Measurements from ENCODE around the gene DAAM1. TPM values are rescaled to one million over a fixed set of nuclear protein-coding genes. Genes with fewer than 3 reads are reported as not detected.

The DAAM1 gene
- total RNA-seq, 1 donor = 19.5 TPM

- Histone ChIP-seq H3K4me1 (ENCODE audit: insufficient read depth, low read length) (no peaks in the 10 kb centered on the region), H3K9me3 (ENCODE audit: low read depth, low read length) (no peaks in the 10 kb centered on the region), H4K20me1 (ENCODE audit: insufficient read depth, low read length) (no peaks in the 10 kb centered on the region), H2AFZ (ENCODE audit: low read length) (no peak overlapping the region), H3K79me2 (ENCODE audit: insufficient read depth, low read length) (no peaks in the 10 kb centered on the region), H3K27ac (ENCODE audit: low read depth, low read length) (no peak overlapping the region), H3K27me3 (ENCODE audit: insufficient read depth, low read length) (no peaks in the 10 kb centered on the region), H3K4me3 (ENCODE audit: insufficient read depth, low read length) (no peak overlapping the region), H3K36me3 (ENCODE audit: insufficient read depth, low read length) (no peaks in the 10 kb centered on the region), H3K4me2 (ENCODE audit: insufficient read depth, low read length) (no peak overlapping the region)
- DNase-seq (ENCODE audit: insufficient read length, low spot score, missing footprints) = no peak
- no peak for TF ChIP-seq CTCF (IDR thresholded peaks at IDR 0.05; ENCODE audit: extremely low read depth, low read depth, low read length)
Observed at GRCh38 chr14:59376686-59377085, 188.2 kb downstream of the DAAM1 start.

GRCh38 chr14:59377491-59377890 lies 189.0 kb downstream of the DAAM1 start:
- H3K27ac ChIP-seq (ENCODE audit: low read depth, low read length) = no peak overlapping the region

GRCh38 chr14:59377991-59378601 lies 189.6 kb downstream of the DAAM1 start:
- no peak for TF ChIP-seq CTCF (IDR thresholded peaks at IDR 0.05; ENCODE audit: extremely low read depth, low read depth, low read length)
- Histone ChIP-seq H3K9me3 (ENCODE audit: low read depth, low read length) (no peaks in the 10 kb centered on the region), H3K4me2 (ENCODE audit: insufficient read depth, low read length) (no peak overlapping the region), H2AFZ (ENCODE audit: low read length) (no peak overlapping the region), H3K27ac (ENCODE audit: low read depth, low read length) (no peak overlapping the region), H3K36me3 (ENCODE audit: insufficient read depth, low read length) (no peaks in the 10 kb centered on the region), H3K27me3 (ENCODE audit: insufficient read depth, low read length) (no peaks in the 10 kb centered on the region), H4K20me1 (ENCODE audit: insufficient read depth, low read length) (no peaks in the 10 kb centered on the region), H3K79me2 (ENCODE audit: insufficient read depth, low read length) (no peaks in the 10 kb centered on the region), H3K4me1 (ENCODE audit: insufficient read depth, low read length) (no peaks in the 10 kb centered on the region), H3K4me3 (ENCODE audit: insufficient read depth, low read length) (no peak overlapping the region)
- DNase-seq (ENCODE audit: insufficient read length, low spot score, missing footprints) = no peak

More at GRCh38 chr14:59377491-59377890, 189.0 kb downstream of the DAAM1 start:
- Histone ChIP-seq H3K36me3 (ENCODE audit: insufficient read depth, low read length) (no peaks in the 10 kb centered on the region), H3K4me3 (ENCODE audit: insufficient read depth, low read length) (no peak overlapping the region), H3K4me1 (ENCODE audit: insufficient read depth, low read length) (no peaks in the 10 kb centered on the region), H4K20me1 (ENCODE audit: insufficient read depth, low read length) (no peaks in the 10 kb centered on the region), H3K4me2 (ENCODE audit: insufficient read depth, low read length) (no peak overlapping the region), H3K79me2 (ENCODE audit: insufficient read depth, low read length) (no peaks in the 10 kb centered on the region), H2AFZ (ENCODE audit: low read length) (no peak overlapping the region), H3K9me3 (ENCODE audit: low read depth, low read length) (no peaks in the 10 kb centered on the region), H3K27me3 (ENCODE audit: insufficient read depth, low read length) (no peaks in the 10 kb centered on the region)
- DNase-seq (ENCODE audit: insufficient read length, low spot score, missing footprints) = no peak
- TF ChIP-seq CTCF (IDR thresholded peaks at IDR 0.05; ENCODE audit: extremely low read depth, low read depth, low read length) = no peak

- H3K9me3 ChIP-seq (ENCODE audit: low read depth, low read length) = no peaks in the 10 kb centered on the region
- no peaks in the 10 kb centered on the region for H3K79me2 ChIP-seq (ENCODE audit: insufficient read depth, low read length)
- H3K27me3 ChIP-seq (ENCODE audit: insufficient read depth, low read length) = no peaks in the 10 kb centered on the region
- H3K4me3 ChIP-seq (ENCODE audit: insufficient read depth, low read length) = no peak overlapping the region
- no peaks in the 10 kb centered on the region for H3K4me1 ChIP-seq (ENCODE audit: insufficient read depth, low read length)
- TF ChIP-seq CTCF (IDR thresholded peaks at IDR 0.05; ENCODE audit: extremely low read depth, low read depth, low read length) = no peak
- no peak overlapping the region for H3K27ac ChIP-seq (ENCODE audit: low read depth, low read length)
- no peaks in the 10 kb centered on the region for H3K36me3 ChIP-seq (ENCODE audit: insufficient read depth, low read length)
- H3K4me2 ChIP-seq (ENCODE audit: insufficient read depth, low read length) = no peak overlapping the region
- no peak for DNase-seq (ENCODE audit: insufficient read length, low spot score, missing footprints)
- H4K20me1 ChIP-seq (ENCODE audit: insufficient read depth, low read length) = no peaks in the 10 kb centered on the region
- H2AFZ ChIP-seq (ENCODE audit: low read length) = no peak overlapping the region
Observed at GRCh38 chr14:59389936-59390335, 201.5 kb downstream of the DAAM1 start.

All from osteoblast (primary cell).